Smooth muscle cell (in vitro differentiated cells): ENCODE data around the gene TP53I13. TPM values are rescaled to one million over a fixed set of nuclear protein-coding genes. Genes with fewer than 3 reads are reported as not detected.

Source experiments
- DNase-seq: peaks from one replicate; lab custom pipeline; 2025; ENCODE audit not compliant: unreplicated experiment; lab: John Stamatoyannopoulos, UW
- H2AFZ ChIP-seq: fragments of 200-600 bp; sonication (generic); 2 replicates; pipeline ENCODE4 v1.6.0; 2016; ENCODE audit warnings: antibody characterized with exemption, low read depth, mild to moderate bottlenecking
- H3F3A ChIP-seq: fragments of 200-600 bp; sonication (generic); 2 replicates; pipeline ENCODE4 v1.6.0; 2017; ENCODE audit warnings: antibody characterized with exemption, low read depth
- H3K27ac ChIP-seq: fragments of 200-600 bp; sonication (generic); 2 replicates; pipeline ENCODE4 v1.5.1; 2016; ENCODE audit warnings: low read depth, mild to moderate bottlenecking
- H3K27me3 ChIP-seq: fragments of 200-600 bp; sonication (generic); 2 replicates; pipeline ENCODE4 v1.6.1; 2016; ENCODE audit warnings: low read depth, mild to moderate bottlenecking
- H3K36me3 ChIP-seq: fragments of 200-600 bp; sonication (generic); 2 replicates; pipeline ENCODE4 v1.5.1; 2016; ENCODE audit warnings: low read depth
- H3K4me1 ChIP-seq: fragments of 200-600 bp; sonication (generic); 2 replicates; pipeline ENCODE4 v1.5.1; 2016; ENCODE audit warnings: low read depth
- H3K4me2 ChIP-seq: fragments of 200-600 bp; sonication (generic); 2 replicates; pipeline ENCODE4 v1.6.0; 2016; ENCODE audit warnings: mild to moderate bottlenecking
- H3K4me3 ChIP-seq: fragments of 200-600 bp; sonication (generic); 2 replicates; pipeline ENCODE4 v1.5.1; 2016; ENCODE audit warnings: mild to moderate bottlenecking
- H3K79me2 ChIP-seq: fragments of 200-600 bp; sonication (generic); 2 replicates; pipeline ENCODE4 v1.6.0; 2016; ENCODE audit warnings: low read depth, mild to moderate bottlenecking
- H3K9ac ChIP-seq: fragments of 200-600 bp; sonication (generic); 2 replicates; pipeline ENCODE4 v1.6.0; 2016; ENCODE audit warnings: low read depth
- H3K9me3 ChIP-seq: fragments of 200-600 bp; sonication (generic); replicated peaks from 2 replicates; pipeline ENCODE4 v1.5.1; 2016; ENCODE audit warnings: low read depth
- H4K20me1 ChIP-seq: fragments of 200-600 bp; sonication (generic); 2 replicates; pipeline ENCODE4 v1.6.0; 2016; ENCODE audit warnings: low read depth
- CTCF ChIP-seq: fragments of 200-600 bp; sonication (generic); IDR thresholded peaks from 2 replicates; pipeline ENCODE4 v1.5.1; 2017; ENCODE audit warnings: borderline replicate concordance, mild to moderate bottlenecking, antibody characterized with exemption; ENCODE audit not compliant: insufficient read depth, poor library complexity, severe bottlenecking
- WGBS: methylation state at CpG from one replicate; pipeline ENCODE4 v1.1.7; 2016; ENCODE audit warnings: low lambda C conversion rate; 5-methylcytosine and 5-hydroxymethylcytosine counted together
- polyA plus RNA-seq: library from polyadenylated mRNA; unstranded; fragments of >200 nt; fragmentation: Nextera tagmentation; extraction: Ambion mirVana; gene quantifications from 2 replicates; pipeline ENCODE4 v1.2.1, GENCODE V29; 2016
- total RNA-seq: library from RNA; depleted of rRNA; stranded (reverse); fragments of >200 nt; gene quantifications from 2 replicates; pipeline ENCODE4 v1.2.3, GENCODE V29; 2014

The TP53I13 gene
- total and polyA plus RNA-seq, 2 experiments from 2014 or later: 50.7 to 105 TPM

GRCh38 chr17:29533976-29534375 is 34.5 kb upstream of the TP53I13 start:
- TF ChIP-seq CTCF: no peak
- Histone ChIP-seq H3K79me2 (peaks cover 5% of the 10 kb centered on the region), H4K20me1 (peaks cover 9% of the 10 kb centered on the region), H2AFZ (no peak overlapping the region), H3K4me2 (no peak overlapping the region), H3K4me3 (no peak overlapping the region), H3K4me1 (no peaks in the 10 kb centered on the region), H3K9ac (no peak overlapping the region), H3K9me3 (no peaks in the 10 kb centered on the region), H3F3A (peaks cover 4% of the 10 kb centered on the region), H3K36me3 (peaks cover 23% of the 10 kb centered on the region), H3K27ac (no peak overlapping the region), H3K27me3 (no peaks in the 10 kb centered on the region)
- WGBS: 97% methylated on average over 8 of the region's 8 CpGs
- DNase-seq: no peak

- H3K79me2 ChIP-seq: no peaks in the 10 kb centered on the region
- H3F3A ChIP-seq: peaks cover 4% of the 10 kb centered on the region
- H3K36me3 ChIP-seq: peaks cover 12% of the 10 kb centered on the region
- H3K9ac ChIP-seq: no peak overlapping the region
- no peaks in the 10 kb centered on the region for H3K4me1 ChIP-seq
- no peak overlapping the region for H3K27ac ChIP-seq
- H3K27me3 ChIP-seq: no peaks in the 10 kb centered on the region
- no peaks in the 10 kb centered on the region for H3K9me3 ChIP-seq
- no peak overlapping the region for H2AFZ ChIP-seq
- no peak overlapping the region for H3K4me3 ChIP-seq
- TF ChIP-seq CTCF: no peak
- DNase-seq: no peak
- 92% methylated on average over 4 of the region's 4 CpGs for WGBS
- peaks cover 20% of the 10 kb centered on the region for H4K20me1 ChIP-seq
- no peak overlapping the region for H3K4me2 ChIP-seq
These were observed 24.4 kb upstream of the TP53I13 start for GRCh38 chr17:29544066-29544465.

GRCh38 chr17:29546085-29546484 is 22.4 kb upstream of the TP53I13 start:
- no peak overlapping the region for H2AFZ ChIP-seq
- H3K9me3 ChIP-seq: no peaks in the 10 kb centered on the region
- H3K36me3 ChIP-seq: peaks cover 12% of the 10 kb centered on the region
- no peaks in the 10 kb centered on the region for H3K27me3 ChIP-seq
- H3F3A ChIP-seq: peaks cover 4% of the 10 kb centered on the region
- no peak overlapping the region for H3K4me2 ChIP-seq
- H3K27ac ChIP-seq: no peak overlapping the region
- peaks cover 35% of the 10 kb centered on the region for H4K20me1 ChIP-seq
- H3K79me2 ChIP-seq: no peaks in the 10 kb centered on the region
- WGBS: 97% methylated on average over 1 of the region's 1 CpG
- H3K4me1 ChIP-seq: no peaks in the 10 kb centered on the region
- no peak for DNase-seq
- no peak overlapping the region for H3K9ac ChIP-seq
- TF ChIP-seq CTCF: no peak
- H3K4me3 ChIP-seq: no peak overlapping the region

GRCh38 chr17:29546830-29547229 is 21.7 kb upstream of the TP53I13 start:
- Histone ChIP-seq H3K4me3 (no peak overlapping the region), H3K4me2 (no peak overlapping the region), H3K9me3 (no peaks in the 10 kb centered on the region), H3K27me3 (no peaks in the 10 kb centered on the region), H3F3A (peaks cover 4% of the 10 kb centered on the region), H3K79me2 (no peaks in the 10 kb centered on the region), H4K20me1 (peaks cover 38% of the 10 kb centered on the region), H3K36me3 (peaks cover 12% of the 10 kb centered on the region), H3K4me1 (no peaks in the 10 kb centered on the region), H2AFZ (no peak overlapping the region), H3K9ac (no peak overlapping the region), H3K27ac (no peak overlapping the region)
- no peak for TF ChIP-seq CTCF
- DNase-seq: no peak
- 78% methylated on average over 1 of the region's 1 CpG for WGBS
